Measurements from ENCODE around the gene MRPS31.
A peak's percentile ranks its signal among the peaks of the same experiment; 100 is the strongest.
"Not testable (repeated sequence)": the region's sequence is repeated elsewhere in the genome, so short reads cannot be mapped to it uniquely, and the experiment has no call there.

The MRPS31 gene

GRCh38 chr13:40755082-40755700 is 15.8 kb downstream of the MRPS31 start:
- Histone ChIP-seq H3K27ac (ENCODE audit: low read length) (no peak overlapping the region), H3K36me3 (ENCODE audit: control insufficient read depth, low read depth, low read length) (peaks cover 32% of the 10 kb centered on the region), H3K4me3 (ENCODE audit: low read length) (no peak overlapping the region), H3K9ac (ENCODE audit: low read length) (no peak overlapping the region), H3K27me3 (ENCODE audit: control insufficient read depth, insufficient read depth, low read length) (no peaks in the 10 kb centered on the region), H3K9me3 (ENCODE audit: control insufficient read depth, low read depth, low read length) (no peaks in the 10 kb centered on the region), H3K4me1 (ENCODE audit: control insufficient read depth, low read depth, low read length) (no peaks in the 10 kb centered on the region)

- Histone ChIP-seq H3K9me3 (ENCODE audit: control insufficient read depth, low read depth, low read length) (no peaks in the 10 kb centered on the region), H3K4me1 (ENCODE audit: control insufficient read depth, low read depth, low read length) (no peaks in the 10 kb centered on the region), H3K27me3 (ENCODE audit: control insufficient read depth, insufficient read depth, low read length) (no peaks in the 10 kb centered on the region), H3K36me3 (ENCODE audit: control insufficient read depth, low read depth, low read length) (peaks cover 17% of the 10 kb centered on the region), H3K4me3 (ENCODE audit: low read length) (no peak overlapping the region), H3K27ac (ENCODE audit: low read length) (no peak overlapping the region), H3K9ac (ENCODE audit: low read length) (no peak overlapping the region)
Observed at GRCh38 chr13:40749327-40749726, 21.7 kb downstream of the MRPS31 start.

GRCh38 chr13:40735232-40735548 is 35.8 kb downstream of the MRPS31 start:
- H3K4me3 ChIP-seq (ENCODE audit: low read length), result peak overlapping the region; percentile 37
- H3K27me3 ChIP-seq (ENCODE audit: control insufficient read depth, insufficient read depth, low read length); H3K9ac ChIP-seq (ENCODE audit: low read length); H3K36me3 ChIP-seq (ENCODE audit: control insufficient read depth, low read depth, low read length); H3K4me1 ChIP-seq (ENCODE audit: control insufficient read depth, low read depth, low read length); H3K27ac ChIP-seq (ENCODE audit: low read length); H3K9me3 ChIP-seq (ENCODE audit: control insufficient read depth, low read depth, low read length): not testable (repeated sequence)

GRCh38 chr13:40734536-40735231 is 36.3 kb downstream of the MRPS31 start:
- H3K27ac ChIP-seq (ENCODE audit: low read length); H3K9me3 ChIP-seq (ENCODE audit: control insufficient read depth, low read depth, low read length); H3K4me1 ChIP-seq (ENCODE audit: control insufficient read depth, low read depth, low read length); H3K9ac ChIP-seq (ENCODE audit: low read length); H3K36me3 ChIP-seq (ENCODE audit: control insufficient read depth, low read depth, low read length); H3K27me3 ChIP-seq (ENCODE audit: control insufficient read depth, insufficient read depth, low read length): not testable (repeated sequence)
- peak overlapping the region; percentile 37 for H3K4me3 ChIP-seq (ENCODE audit: low read length)

- Histone ChIP-seq H3K9me3 (ENCODE audit: control insufficient read depth, low read depth, low read length) (no peaks in the 10 kb centered on the region), H3K27me3 (ENCODE audit: control insufficient read depth, insufficient read depth, low read length) (no peaks in the 10 kb centered on the region), H3K36me3 (ENCODE audit: control insufficient read depth, low read depth, low read length) (no peaks in the 10 kb centered on the region), H3K9ac (ENCODE audit: low read length) (no peak overlapping the region), H3K4me1 (ENCODE audit: control insufficient read depth, low read depth, low read length) (no peaks in the 10 kb centered on the region), H3K4me3 (ENCODE audit: low read length) (no peak overlapping the region), H3K27ac (ENCODE audit: low read length) (no peak overlapping the region)
Observed at GRCh38 chr13:40732658-40733057, 38.3 kb downstream of the MRPS31 start.

- Histone ChIP-seq H3K27me3 (ENCODE audit: control insufficient read depth, insufficient read depth, low read length) (no peaks in the 10 kb centered on the region), H3K4me1 (ENCODE audit: control insufficient read depth, low read depth, low read length) (no peaks in the 10 kb centered on the region), H3K27ac (ENCODE audit: low read length) (no peak overlapping the region), H3K36me3 (ENCODE audit: control insufficient read depth, low read depth, low read length) (no peaks in the 10 kb centered on the region), H3K4me3 (ENCODE audit: low read length) (no peak overlapping the region), H3K9ac (ENCODE audit: low read length) (no peak overlapping the region), H3K9me3 (ENCODE audit: control insufficient read depth, low read depth, low read length) (no peaks in the 10 kb centered on the region)
Observed at GRCh38 chr13:40728595-40728994, 42.4 kb downstream of the MRPS31 start.

GRCh38 chr13:40714433-40714832 is 56.6 kb downstream of the MRPS31 start:
- H3K36me3 ChIP-seq (ENCODE audit: control insufficient read depth, low read depth, low read length), result not testable (repeated sequence)

GRCh38 chr13:40706439-40706838 is 64.6 kb downstream of the MRPS31 start:
- Histone ChIP-seq H3K9me3 (ENCODE audit: control insufficient read depth, low read depth, low read length) (no peaks in the 10 kb centered on the region), H3K27ac (ENCODE audit: low read length) (no peak overlapping the region), H3K4me1 (ENCODE audit: control insufficient read depth, low read depth, low read length) (no peaks in the 10 kb centered on the region), H3K4me3 (ENCODE audit: low read length) (no peak overlapping the region), H3K36me3 (ENCODE audit: control insufficient read depth, low read depth, low read length) (no peaks in the 10 kb centered on the region), H3K27me3 (ENCODE audit: control insufficient read depth, insufficient read depth, low read length) (no peaks in the 10 kb centered on the region), H3K9ac (ENCODE audit: low read length) (no peak overlapping the region)

More at GRCh38 chr13:40714433-40714832, 56.6 kb downstream of the MRPS31 start:
- H3K27ac ChIP-seq (ENCODE audit: low read length); H3K27me3 ChIP-seq (ENCODE audit: control insufficient read depth, insufficient read depth, low read length); H3K9me3 ChIP-seq (ENCODE audit: control insufficient read depth, low read depth, low read length); H3K4me1 ChIP-seq (ENCODE audit: control insufficient read depth, low read depth, low read length); H3K9ac ChIP-seq (ENCODE audit: low read length); H3K4me3 ChIP-seq (ENCODE audit: low read length): not testable (repeated sequence)

- no peaks in the 10 kb centered on the region for H3K9me3 ChIP-seq (ENCODE audit: control insufficient read depth, low read depth, low read length)
- H3K36me3 ChIP-seq (ENCODE audit: control insufficient read depth, low read depth, low read length), result no peaks in the 10 kb centered on the region
- H3K4me1 ChIP-seq (ENCODE audit: control insufficient read depth, low read depth, low read length), result peaks cover 4% of the 10 kb centered on the region
- no peak overlapping the region for H3K4me3 ChIP-seq (ENCODE audit: low read length)
- H3K9ac ChIP-seq (ENCODE audit: low read length), result no peak overlapping the region
- no peaks in the 10 kb centered on the region for H3K27me3 ChIP-seq (ENCODE audit: control insufficient read depth, insufficient read depth, low read length)
- no peak overlapping the region for H3K27ac ChIP-seq (ENCODE audit: low read length)
Observed at GRCh38 chr13:40697711-40698110, 73.3 kb downstream of the MRPS31 start.

- Histone ChIP-seq H3K9ac (ENCODE audit: low read length) (no peak overlapping the region), H3K27ac (ENCODE audit: low read length) (no peak overlapping the region), H3K4me3 (ENCODE audit: low read length) (no peak overlapping the region), H3K27me3 (ENCODE audit: control insufficient read depth, insufficient read depth, low read length) (no peaks in the 10 kb centered on the region), H3K4me1 (ENCODE audit: control insufficient read depth, low read depth, low read length) (peaks cover 4% of the 10 kb centered on the region), H3K9me3 (ENCODE audit: control insufficient read depth, low read depth, low read length) (no peaks in the 10 kb centered on the region), H3K36me3 (ENCODE audit: control insufficient read depth, low read depth, low read length) (no peaks in the 10 kb centered on the region)
Observed at GRCh38 chr13:40694426-40694825, 76.6 kb downstream of the MRPS31 start.

GRCh38 chr13:40692946-40693345 is 78.0 kb downstream of the MRPS31 start:
- H3K4me1 ChIP-seq (ENCODE audit: control insufficient read depth, low read depth, low read length), result no peaks in the 10 kb centered on the region
- no peak overlapping the region for H3K27ac ChIP-seq (ENCODE audit: low read length)
- no peak overlapping the region for H3K4me3 ChIP-seq (ENCODE audit: low read length)
- no peaks in the 10 kb centered on the region for H3K9me3 ChIP-seq (ENCODE audit: control insufficient read depth, low read depth, low read length)
- no peaks in the 10 kb centered on the region for H3K27me3 ChIP-seq (ENCODE audit: control insufficient read depth, insufficient read depth, low read length)
- H3K36me3 ChIP-seq (ENCODE audit: control insufficient read depth, low read depth, low read length), result no peaks in the 10 kb centered on the region
- H3K9ac ChIP-seq (ENCODE audit: low read length), result no peak overlapping the region

GRCh38 chr13:40688781-40689180 is 82.2 kb downstream of the MRPS31 start:
- H3K9me3 ChIP-seq (ENCODE audit: control insufficient read depth, low read depth, low read length), result no peaks in the 10 kb centered on the region
- no peak overlapping the region for H3K27ac ChIP-seq (ENCODE audit: low read length)
- H3K36me3 ChIP-seq (ENCODE audit: control insufficient read depth, low read depth, low read length), result no peaks in the 10 kb centered on the region
- H3K27me3 ChIP-seq (ENCODE audit: control insufficient read depth, insufficient read depth, low read length), result no peaks in the 10 kb centered on the region
- no peak overlapping the region for H3K4me3 ChIP-seq (ENCODE audit: low read length)
- H3K9ac ChIP-seq (ENCODE audit: low read length), result no peak overlapping the region
- no peaks in the 10 kb centered on the region for H3K4me1 ChIP-seq (ENCODE audit: control insufficient read depth, low read depth, low read length)
